Measurements from ENCODE around the gene AADACL3. TPM values are rescaled to one million over a fixed set of nuclear protein-coding genes. Genes with fewer than 3 reads are reported as not detected.

AADACL3 gene
- total RNA-seq, 1 donor from 2014 or later, result 0.05 TPM

DNA sequence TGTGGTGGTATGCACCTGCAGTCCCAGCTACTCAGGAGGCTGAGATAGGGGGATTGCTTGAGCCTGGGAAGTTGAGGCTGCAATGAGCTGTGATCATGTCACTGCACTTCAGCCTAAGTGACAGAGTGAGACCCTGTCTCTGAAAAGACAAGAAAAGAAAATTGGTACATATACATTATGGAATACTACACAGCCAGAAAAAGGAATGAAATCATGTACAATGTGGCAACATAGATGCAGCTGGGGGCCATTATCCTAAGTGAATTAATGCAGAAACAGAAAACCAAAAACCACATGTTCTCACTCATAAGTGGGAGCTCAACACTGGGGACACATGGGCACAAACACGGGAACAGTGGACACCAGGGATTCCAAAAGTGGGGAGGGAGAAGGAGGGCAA lies 23.0 kb downstream of the AADACL3 start:
- Histone ChIP-seq H3K4me2 (ENCODE audit: low read length) (no peak overlapping the region), H3K36me3 (ENCODE audit: insufficient read depth, low read length) (no peaks in the 10 kb centered on the region), H3K4me3 (ENCODE audit: insufficient read depth, low read depth, low read length) (no peak overlapping the region), H3K4me1 (ENCODE audit: insufficient read depth, low read length) (no peaks in the 10 kb centered on the region), H3K9ac (ENCODE audit: low read length) (no peak overlapping the region), H3K9me3 (ENCODE audit: insufficient read depth, low read depth, low read length) (peaks cover 3% of the 10 kb centered on the region), H3K27me3 (ENCODE audit: insufficient read depth, low read length) (no peaks in the 10 kb centered on the region), H3K27ac (ENCODE audit: low read depth, low read length) (no peak overlapping the region), H2AFZ (ENCODE audit: low read depth, low read length) (no peak overlapping the region), H4K20me1 (ENCODE audit: insufficient read depth, low read length) (no peaks in the 10 kb centered on the region), H3K79me2 (ENCODE audit: insufficient read depth, low read length) (no peaks in the 10 kb centered on the region)
- no peaks in the 10 kb centered on the region for H3K36me3 Mint-ChIP-seq (ENCODE audit: low read depth, unreplicated experiment)
- no peak overlapping the region for H3K4me3 Mint-ChIP-seq (ENCODE audit: unreplicated experiment)
- peaks cover 4% of the 10 kb centered on the region for H3K27me3 Mint-ChIP-seq (ENCODE audit: low read depth, unreplicated experiment)
- H3K27ac Mint-ChIP-seq (ENCODE audit: unreplicated experiment), result no peak overlapping the region
- FAIRE-seq, result no peak
- H3K4me1 Mint-ChIP-seq (ENCODE audit: low read depth, unreplicated experiment), result no peaks in the 10 kb centered on the region
- peaks cover 4% of the 10 kb centered on the region for H3K9me3 Mint-ChIP-seq (ENCODE audit: unreplicated experiment)
- TF ChIP-seq, protein P1, sequence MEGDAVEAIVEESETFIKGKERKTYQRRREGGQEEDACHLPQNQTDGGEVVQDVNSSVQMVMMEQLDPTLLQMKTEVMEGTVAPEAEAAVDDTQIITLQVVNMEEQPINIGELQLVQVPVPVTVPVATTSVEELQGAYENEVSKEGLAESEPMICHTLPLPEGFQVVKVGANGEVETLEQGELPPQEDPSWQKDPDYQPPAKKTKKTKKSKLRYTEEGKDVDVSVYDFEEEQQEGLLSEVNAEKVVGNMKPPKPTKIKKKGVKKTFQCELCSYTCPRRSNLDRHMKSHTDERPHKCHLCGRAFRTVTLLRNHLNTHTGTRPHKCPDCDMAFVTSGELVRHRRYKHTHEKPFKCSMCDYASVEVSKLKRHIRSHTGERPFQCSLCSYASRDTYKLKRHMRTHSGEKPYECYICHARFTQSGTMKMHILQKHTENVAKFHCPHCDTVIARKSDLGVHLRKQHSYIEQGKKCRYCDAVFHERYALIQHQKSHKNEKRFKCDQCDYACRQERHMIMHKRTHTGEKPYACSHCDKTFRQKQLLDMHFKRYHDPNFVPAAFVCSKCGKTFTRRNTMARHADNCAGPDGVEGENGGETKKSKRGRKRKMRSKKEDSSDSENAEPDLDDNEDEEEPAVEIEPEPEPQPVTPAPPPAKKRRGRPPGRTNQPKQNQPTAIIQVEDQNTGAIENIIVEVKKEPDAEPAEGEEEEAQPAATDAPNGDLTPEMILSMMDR (IDR thresholded peaks at IDR 0.05; ENCODE audit: insufficient read depth, low read depth, low read length), result no peak
- TF ChIP-seq EZH2 (IDR thresholded peaks at IDR 0.05; ENCODE audit: insufficient read depth, low read length), result no peak
- no peak for DNase-seq (ENCODE audit: low read depth)

DNA sequence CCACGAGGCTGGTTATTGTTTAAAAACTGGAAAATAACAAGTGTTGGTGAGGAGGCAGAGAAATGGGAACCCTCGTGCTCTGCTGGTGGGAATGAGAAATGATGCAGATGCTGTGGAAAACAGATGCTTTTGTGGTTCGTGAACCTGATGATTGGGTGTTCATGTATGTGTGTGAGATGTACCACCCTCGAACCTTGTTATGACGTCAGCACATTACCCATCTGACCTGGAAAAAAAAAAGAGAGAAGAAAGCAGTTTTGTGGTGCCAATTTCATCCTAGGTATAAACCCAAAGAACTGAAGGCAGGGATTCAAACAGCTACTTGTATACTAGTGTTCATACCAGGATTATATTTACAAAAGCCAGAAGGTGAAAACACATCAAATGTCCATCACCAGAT lies 23.7 kb downstream of the AADACL3 start:
- H3K4me3 ChIP-seq (ENCODE audit: insufficient read depth, low read depth, low read length), result no peak overlapping the region
- peaks cover 4% of the 10 kb centered on the region for H3K9me3 Mint-ChIP-seq (ENCODE audit: unreplicated experiment)
- H3K27ac Mint-ChIP-seq (ENCODE audit: unreplicated experiment), result no peak overlapping the region
- no peaks in the 10 kb centered on the region for H3K27me3 ChIP-seq (ENCODE audit: insufficient read depth, low read length)
- no peaks in the 10 kb centered on the region for H3K4me1 ChIP-seq (ENCODE audit: insufficient read depth, low read length)
- no peaks in the 10 kb centered on the region for H3K36me3 Mint-ChIP-seq (ENCODE audit: low read depth, unreplicated experiment)
- no peak overlapping the region for H3K9ac ChIP-seq (ENCODE audit: low read length)
- no peak for FAIRE-seq
- no peak overlapping the region for H3K4me2 ChIP-seq (ENCODE audit: low read length)
- H3K79me2 ChIP-seq (ENCODE audit: insufficient read depth, low read length), result no peaks in the 10 kb centered on the region
- no peaks in the 10 kb centered on the region for H4K20me1 ChIP-seq (ENCODE audit: insufficient read depth, low read length)
- peaks cover 3% of the 10 kb centered on the region for H3K27me3 Mint-ChIP-seq (ENCODE audit: low read depth, unreplicated experiment)
- peaks cover 3% of the 10 kb centered on the region for H3K9me3 ChIP-seq (ENCODE audit: insufficient read depth, low read depth, low read length)
- DNase-seq (ENCODE audit: low read depth), result no peak
- H3K27ac ChIP-seq (ENCODE audit: low read depth, low read length), result no peak overlapping the region
- TF ChIP-seq, protein P1 (IDR thresholded peaks at IDR 0.05; ENCODE audit: insufficient read depth, low read depth, low read length), result no peak
- TF ChIP-seq EZH2 (IDR thresholded peaks at IDR 0.05; ENCODE audit: insufficient read depth, low read length), result no peak
- no peak overlapping the region for H3K4me3 Mint-ChIP-seq (ENCODE audit: unreplicated experiment)
- no peaks in the 10 kb centered on the region for H3K4me1 Mint-ChIP-seq (ENCODE audit: low read depth, unreplicated experiment)
- H2AFZ ChIP-seq (ENCODE audit: low read depth, low read length), result no peak overlapping the region
- H3K36me3 ChIP-seq (ENCODE audit: insufficient read depth, low read length), result no peaks in the 10 kb centered on the region

DNA sequence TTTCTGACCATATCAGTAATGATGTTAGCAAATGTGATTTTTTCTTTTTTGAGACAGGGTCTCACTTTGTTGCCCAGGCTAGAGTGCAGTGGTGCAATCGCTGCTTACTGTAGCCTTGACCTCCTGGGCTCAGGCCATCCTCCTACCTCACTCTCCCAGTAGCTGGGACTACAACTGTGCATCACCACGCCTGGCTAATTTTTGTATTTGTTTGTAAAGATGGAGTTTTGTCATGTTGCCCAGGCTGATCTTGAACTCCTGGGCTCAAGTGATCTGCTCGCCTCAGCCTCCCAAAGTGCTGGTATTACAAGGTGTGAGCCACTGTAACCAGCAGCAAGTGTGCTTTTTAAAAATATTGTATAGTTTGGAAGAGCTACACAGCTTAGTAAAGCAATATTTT lies 26.0 kb downstream of the AADACL3 start:
- H3K4me1 ChIP-seq (ENCODE audit: insufficient read depth, low read length), result no peaks in the 10 kb centered on the region
- Mint-ChIP-seq H3K36me3 (ENCODE audit: low read depth, unreplicated experiment) (no peaks in the 10 kb centered on the region), H3K27ac (ENCODE audit: unreplicated experiment) (no peak overlapping the region), H3K9me3 (ENCODE audit: unreplicated experiment) (peaks cover 7% of the 10 kb centered on the region), H3K4me1 (ENCODE audit: low read depth, unreplicated experiment) (peaks cover 2% of the 10 kb centered on the region), H3K4me3 (ENCODE audit: unreplicated experiment) (no peak overlapping the region), H3K27me3 (ENCODE audit: low read depth, unreplicated experiment) (peaks cover 6% of the 10 kb centered on the region)
- no peaks in the 10 kb centered on the region for H3K79me2 ChIP-seq (ENCODE audit: insufficient read depth, low read length)
- H3K9me3 ChIP-seq (ENCODE audit: insufficient read depth, low read depth, low read length), result peaks cover 3% of the 10 kb centered on the region
- TF ChIP-seq, protein P1 (IDR thresholded peaks at IDR 0.05; ENCODE audit: insufficient read depth, low read depth, low read length), result no peak
- no peak for TF ChIP-seq EZH2 (IDR thresholded peaks at IDR 0.05; ENCODE audit: insufficient read depth, low read length)
- no peaks in the 10 kb centered on the region for H3K27me3 ChIP-seq (ENCODE audit: insufficient read depth, low read length)
- H4K20me1 ChIP-seq (ENCODE audit: insufficient read depth, low read length), result no peaks in the 10 kb centered on the region
- no peaks in the 10 kb centered on the region for H3K36me3 ChIP-seq (ENCODE audit: insufficient read depth, low read length)
- no peak overlapping the region for H3K4me2 ChIP-seq (ENCODE audit: low read length)
- no peak overlapping the region for H3K9ac ChIP-seq (ENCODE audit: low read length)
- FAIRE-seq, result no peak
- DNase-seq (ENCODE audit: low read depth), result no peak
- no peak overlapping the region for H3K4me3 ChIP-seq (ENCODE audit: insufficient read depth, low read depth, low read length)
- H2AFZ ChIP-seq (ENCODE audit: low read depth, low read length), result no peak overlapping the region
- no peak overlapping the region for H3K27ac ChIP-seq (ENCODE audit: low read depth, low read length)

All from astrocyte (in vitro differentiated cells and primary cell).